NCI-H524 treated with DMSO at 0.1 percent for 48 hours (cell line): ENCODE results near the gene SMC2.

ENCODE experiments used
- DNase-seq: peaks from one replicate; lab custom pipeline; 2025; lab: John Stamatoyannopoulos, UW

Gene SMC2

DNA sequence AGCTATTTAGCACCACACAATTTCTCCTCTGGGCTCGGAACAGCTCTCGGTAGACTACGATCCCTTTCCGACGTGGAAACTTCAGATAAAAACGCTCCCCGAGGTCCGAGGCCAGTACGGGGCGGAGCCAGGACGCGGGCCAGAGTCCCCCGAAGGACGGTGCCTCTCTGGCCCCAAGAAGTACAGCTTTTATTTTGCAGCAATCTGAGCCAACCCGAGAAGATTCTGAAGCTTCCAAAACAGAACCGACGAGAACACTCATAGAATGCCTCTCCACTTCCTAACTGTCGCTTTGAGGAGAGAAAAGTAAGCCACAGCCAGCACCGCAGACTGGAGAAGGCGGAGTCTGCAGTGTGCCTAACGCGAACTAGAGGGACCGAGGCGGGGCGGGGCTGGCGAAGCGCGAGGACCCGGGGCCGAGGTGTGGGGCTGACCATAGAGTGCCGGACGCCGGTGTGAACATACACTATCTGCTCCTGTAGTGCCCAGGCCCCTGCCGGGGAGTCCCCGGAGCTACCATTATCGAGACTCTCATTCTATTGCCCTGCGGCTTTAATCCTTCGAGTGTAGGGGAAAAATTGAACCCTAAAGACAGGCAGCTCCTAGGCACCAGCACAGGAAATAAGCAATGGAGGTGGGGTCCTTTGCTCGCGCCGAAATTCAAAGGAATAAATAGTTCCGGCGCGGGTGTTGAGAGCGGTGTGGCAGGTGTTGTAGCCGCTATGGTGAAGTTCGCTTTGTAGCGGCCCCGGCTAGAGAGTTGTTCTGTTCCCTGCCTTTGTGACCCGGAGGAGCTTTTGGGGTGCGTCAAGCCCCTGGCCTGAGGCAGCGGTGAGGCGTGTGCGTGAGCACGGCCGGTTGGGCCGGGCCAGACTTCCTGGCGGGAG lies at the start of gene SMC2:
TSS of gene SMC2 (plus strand) at position 663 of the 887 bp plus-strand sequence. CDS start 1,076 bp downstream, outside the sequence.
- peak; percentile 74 for DNase-seq

DNA sequence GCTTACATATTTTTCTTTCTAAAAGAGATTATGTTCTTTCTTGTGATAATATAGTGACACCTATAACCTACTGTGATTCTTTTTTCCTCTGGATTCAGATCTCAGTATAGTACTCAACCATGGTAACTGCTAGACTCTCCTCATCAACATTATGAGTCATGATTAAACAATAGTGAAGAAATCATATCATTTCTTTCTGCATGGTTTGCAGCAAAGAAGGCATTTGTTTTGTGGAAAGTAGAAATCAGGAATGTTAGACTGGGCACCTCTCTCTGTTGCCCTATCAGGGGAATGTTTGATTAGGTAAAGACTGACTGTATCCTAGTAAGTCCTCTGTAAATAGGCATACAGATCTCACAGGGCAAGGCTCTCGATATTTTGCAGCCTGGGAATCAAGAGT lies 25.6 kb upstream of the SMC2 start:
- DNase-seq, result no peak

DNA sequence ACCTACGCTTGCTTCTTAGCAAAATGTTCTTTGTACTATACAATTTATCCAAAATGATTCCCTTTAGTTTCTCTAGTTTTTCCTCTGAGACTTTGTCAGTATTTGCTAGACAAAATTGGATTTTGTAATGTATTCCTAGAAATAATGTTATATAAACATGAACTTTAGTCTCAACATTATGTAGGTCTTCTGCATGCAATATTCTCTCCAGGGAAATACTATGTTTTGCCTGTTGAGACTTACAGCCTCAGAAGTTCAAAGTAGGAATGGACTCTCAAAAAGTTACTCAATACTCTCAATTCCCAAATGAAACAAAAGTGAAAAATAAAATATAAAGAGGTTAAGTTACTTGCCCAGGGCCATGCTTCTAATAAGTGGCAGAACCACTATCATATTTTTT lies 24.8 kb upstream of the SMC2 start:
- no peak for DNase-seq

DNA sequence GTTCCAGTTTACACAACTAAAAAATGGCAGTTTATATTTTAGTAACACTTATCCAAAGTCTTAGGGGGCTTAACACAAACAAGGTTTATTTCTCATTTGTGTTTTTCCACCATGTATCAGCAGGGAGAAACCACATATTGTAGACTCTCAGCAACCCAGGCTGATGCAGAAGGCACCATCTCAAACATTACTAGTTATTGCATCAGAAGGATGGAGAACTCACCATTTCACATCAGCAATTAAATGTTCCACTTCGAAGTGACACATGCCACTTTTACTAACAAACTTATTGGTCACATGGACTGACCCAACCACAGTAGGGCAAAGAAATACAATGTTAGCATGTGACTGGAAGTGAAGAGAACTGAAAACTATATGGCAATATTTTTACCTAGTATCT lies 22.5 kb upstream of the SMC2 start:
- no peak for DNase-seq

DNA sequence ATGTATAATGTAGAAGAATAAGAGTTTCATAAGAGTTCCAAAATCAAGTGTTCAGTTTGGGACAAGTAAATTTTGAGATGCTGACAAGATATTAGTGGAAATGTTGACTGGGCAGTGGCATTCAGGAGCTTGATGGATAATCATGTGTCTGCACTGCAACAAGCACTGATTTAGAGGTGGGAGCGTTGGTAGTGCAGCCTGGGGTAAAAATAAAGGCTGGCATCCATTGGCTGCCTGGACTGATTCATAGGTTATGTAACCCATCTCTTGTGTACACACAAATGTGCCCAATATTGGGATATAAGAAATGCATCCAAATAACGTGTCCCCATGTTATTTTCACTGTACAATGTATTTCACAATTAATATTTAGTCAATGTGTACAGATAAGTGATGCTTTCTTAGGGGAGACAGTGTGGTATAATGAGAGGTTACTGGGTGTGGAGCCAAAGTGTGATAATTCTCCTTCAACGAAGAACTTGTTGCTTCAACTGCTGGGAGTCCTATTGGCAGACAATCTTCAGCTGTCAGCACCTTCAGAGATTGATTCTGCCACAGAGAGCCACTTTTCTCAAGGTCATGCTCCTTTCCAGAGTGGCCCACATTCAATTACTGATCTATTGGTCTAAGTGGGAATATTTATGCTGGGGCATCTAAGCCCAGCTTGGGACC lies 20.9 kb upstream of the SMC2 start:
- DNase-seq, result no peak

DNA sequence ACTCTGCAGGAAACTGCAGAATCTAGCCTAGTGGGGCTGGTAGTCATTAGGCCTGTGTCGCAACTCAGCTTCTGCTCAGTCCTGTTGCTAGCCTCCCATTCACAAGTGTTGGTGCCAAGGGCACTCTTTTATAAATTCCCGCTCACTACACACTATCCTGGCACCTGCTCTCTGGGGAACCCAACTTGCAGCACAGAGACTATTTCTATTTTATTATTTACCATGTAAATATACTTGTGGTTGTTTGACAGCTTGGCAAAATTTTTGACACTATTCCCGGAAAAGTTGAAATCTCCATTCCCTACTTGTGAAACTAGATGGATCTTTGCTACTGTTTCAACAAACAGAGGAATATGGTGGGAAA lies 20.4 kb upstream of the SMC2 start:
- no peak for DNase-seq

DNA sequence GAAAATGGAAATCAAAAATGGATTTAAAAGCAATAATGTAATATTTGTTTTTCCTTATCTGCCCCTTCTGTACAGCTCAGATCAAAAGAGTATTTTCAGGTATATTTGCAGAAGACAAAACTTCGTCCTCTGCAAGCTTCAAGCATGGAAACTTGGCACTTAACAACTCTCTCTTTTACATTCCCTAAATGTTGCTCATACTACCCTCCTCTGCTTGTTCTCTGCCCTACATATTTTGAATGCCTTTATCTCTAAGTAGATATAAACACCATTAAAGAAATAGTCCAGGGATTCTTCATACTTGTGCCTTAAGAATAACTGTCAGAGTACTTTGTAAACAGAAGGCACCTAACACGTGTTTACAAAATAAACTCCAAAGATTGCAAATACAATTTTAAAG lies 19.2 kb upstream of the SMC2 start:
- DNase-seq, result no peak

DNA sequence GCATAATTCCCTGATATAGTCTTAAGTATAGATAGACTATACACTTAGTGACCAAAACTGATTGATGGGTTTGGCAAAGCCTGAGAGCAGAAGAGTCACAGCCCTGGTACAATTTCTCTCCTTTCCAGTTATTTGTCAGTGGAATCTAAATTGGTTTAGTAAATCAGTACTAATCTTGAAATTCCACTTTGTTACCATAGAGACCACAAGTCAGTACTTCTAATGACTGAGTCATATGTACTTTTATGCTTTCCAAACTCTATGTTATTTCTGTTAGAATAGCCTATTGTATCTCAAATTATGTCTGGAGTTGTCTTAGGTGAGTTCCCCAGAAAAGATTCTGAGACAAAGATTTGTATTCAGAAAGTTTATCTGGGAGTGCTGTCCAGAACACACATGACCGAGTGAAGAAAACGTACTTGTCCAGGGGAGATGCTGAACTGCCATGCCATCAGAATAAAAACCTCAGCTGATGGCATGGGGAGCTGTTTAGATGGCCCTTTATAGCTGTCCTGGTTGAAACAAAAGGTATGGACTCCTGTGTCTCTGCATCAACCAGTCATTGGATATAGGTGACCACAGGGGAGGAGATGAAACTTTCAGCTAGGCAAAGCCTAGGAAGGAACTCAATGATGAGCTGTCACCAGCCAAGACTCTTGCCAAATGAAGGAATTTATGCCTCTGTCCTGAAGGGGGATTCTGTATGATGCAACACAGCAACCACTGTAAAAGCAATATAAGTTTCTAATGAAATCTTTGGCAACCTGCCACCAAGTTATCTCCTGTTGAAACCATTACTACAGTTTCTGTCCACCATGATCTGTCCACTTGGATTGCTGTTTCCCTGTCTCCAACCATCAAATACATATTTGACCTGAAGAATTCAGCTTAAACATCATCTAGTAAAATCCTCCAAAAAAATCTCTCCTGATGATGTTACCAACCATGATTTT lies 18.0 kb upstream of the SMC2 start:
- no peak for DNase-seq

DNA sequence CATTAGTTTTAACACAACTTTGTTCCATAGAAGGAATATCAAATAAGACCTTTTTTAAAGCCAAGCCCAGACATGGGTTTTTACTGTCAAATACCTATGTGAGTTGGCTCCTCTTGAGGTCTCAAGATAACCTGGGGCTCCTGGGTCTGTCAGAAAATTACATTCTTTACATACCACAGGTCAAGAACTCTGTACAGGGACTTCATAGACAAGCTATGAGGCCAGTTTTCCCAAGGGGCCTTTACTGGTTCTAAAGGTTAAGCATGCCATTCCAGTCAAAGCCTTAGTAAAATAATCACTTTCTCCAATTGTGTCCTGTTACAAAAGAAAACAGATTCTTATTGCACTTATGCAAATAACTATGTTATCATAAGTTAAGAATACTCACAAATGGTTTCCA lies 15.5 kb upstream of the SMC2 start:
- DNase-seq, result no peak

DNA sequence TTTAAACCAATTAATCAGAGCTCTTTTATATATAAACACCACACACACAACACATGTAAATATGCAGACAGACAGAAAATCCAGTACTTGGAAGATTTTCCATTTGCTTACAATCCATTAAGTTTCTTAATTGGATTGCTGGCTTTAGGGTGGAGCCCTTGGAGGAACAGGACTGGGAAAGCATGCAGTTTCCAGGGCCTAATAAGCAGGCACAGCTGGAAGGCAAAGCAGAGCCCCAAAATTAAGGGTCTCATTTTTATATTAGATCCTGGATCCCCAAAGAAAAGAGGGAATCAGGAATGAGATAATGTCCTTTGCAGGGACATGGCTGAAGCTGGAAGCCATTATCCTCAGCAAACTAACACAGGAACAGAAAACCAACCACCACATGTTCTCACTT lies 13.1 kb upstream of the SMC2 start:
- DNase-seq, result no peak

DNA sequence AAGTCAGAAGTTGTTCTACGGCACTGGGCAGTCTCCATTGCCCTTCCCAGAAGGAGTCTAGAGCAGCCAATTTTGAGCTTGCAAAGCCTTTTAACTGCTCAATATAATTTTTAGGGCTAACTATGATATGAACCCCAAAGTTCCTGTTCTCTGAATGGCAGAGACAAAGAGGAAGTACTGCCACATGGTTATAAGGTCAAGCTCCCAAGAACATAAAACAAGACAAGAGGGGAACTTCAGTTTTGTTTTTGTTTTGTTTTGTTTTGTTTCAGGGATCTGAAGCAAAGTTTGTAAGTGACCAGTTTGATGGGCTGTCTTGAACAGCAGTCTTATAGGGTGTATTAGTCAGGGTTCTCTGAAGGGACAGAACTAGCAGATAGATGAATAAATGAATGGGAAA lies 11.9 kb upstream of the SMC2 start:
- DNase-seq, result no peak

DNA sequence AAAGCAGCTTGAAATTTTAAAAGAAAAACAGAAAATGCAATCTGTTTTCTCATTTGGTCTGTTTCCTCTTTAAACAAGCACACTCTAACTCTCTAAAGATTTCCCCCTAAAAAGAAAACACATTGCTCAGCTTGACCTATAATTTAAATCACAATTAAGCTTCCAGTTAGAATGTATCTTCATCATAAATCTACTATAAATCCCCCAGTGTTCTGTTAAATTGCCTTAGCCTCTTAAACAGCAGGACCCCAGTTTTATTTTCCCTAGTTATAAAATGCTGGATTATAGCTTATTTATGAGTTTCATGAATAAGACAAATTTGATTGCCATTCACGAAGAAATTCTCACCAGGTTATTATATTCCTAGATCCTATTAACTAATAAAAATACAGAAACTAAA lies 8.6 kb upstream of the SMC2 start:
- DNase-seq, result no peak

DNA sequence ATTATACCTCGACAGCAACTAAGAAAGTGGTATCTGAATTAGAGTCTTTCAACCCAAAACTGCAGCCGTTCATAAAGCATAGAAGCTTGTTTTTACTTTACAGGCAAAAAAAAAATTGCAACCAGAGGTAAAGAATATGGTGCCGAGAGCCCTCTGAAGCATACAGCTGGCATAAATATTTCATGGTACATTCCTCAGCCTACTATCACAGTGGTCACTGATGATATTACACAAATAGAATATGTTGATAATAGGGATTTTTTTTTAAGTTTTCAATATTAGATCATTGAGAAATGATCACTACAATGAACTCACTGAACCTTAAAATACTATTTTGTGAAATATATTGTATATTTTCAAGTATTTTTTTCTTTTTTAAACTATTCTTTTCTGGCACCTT lies 6.2 kb upstream of the SMC2 start:
- DNase-seq, result no peak

DNA sequence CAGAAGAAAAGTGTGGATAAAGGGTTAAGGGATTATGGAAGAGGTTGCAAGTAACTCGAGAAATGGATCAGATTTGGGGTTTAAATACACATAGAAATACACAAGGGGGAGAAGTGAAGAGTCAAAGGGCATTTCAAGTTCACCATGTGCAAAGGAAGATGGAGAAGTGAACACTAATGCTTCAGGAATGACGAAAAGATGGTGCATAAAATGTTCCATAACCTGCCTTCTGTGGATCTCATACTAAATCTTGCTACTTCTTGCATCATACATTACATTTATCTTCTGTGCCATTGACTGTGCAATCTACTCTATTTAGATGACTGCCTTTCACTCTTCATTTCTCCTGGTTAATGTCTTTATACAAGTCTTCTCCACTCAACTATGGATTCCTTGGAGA lies 5.7 kb upstream of the SMC2 start:
- DNase-seq, result no peak

DNA sequence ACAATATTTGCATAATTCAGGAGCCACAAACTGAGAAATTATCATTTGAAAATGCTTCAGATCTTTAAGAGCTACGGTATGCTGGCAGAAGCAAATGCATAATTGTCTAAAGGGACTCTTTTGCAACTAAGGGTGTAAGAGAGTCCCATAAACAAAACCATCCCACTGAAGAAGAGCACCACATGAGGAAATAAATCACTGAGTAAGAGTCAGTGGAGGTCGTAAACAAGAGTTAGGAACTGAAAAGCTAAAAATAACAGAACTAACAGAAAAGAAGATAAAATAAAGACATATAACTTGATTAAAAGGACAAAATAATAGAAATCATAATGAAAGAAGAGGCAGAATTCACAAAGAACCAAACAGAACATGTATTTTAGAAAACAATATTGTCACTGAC lies 3.5 kb upstream of the SMC2 start:
- no peak for DNase-seq

DNA sequence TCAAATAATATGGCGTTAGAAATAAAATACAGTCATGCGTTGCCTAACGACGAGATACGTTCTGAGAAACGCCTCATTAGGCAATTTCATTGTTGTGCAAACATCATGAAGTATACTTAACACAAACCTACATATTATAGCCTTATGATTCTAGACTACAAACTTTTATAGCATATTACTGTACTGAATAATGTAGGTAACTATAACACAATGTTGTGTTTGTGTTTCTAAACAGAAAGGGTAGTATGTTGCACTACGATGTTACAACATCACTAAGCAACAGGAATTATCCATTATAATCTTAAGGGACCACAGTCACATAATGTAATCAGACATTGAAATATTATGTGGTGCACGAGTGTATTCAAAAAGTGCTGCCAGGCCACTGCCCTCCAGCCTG lies 3.0 kb upstream of the SMC2 start:
- no peak for DNase-seq

DNA sequence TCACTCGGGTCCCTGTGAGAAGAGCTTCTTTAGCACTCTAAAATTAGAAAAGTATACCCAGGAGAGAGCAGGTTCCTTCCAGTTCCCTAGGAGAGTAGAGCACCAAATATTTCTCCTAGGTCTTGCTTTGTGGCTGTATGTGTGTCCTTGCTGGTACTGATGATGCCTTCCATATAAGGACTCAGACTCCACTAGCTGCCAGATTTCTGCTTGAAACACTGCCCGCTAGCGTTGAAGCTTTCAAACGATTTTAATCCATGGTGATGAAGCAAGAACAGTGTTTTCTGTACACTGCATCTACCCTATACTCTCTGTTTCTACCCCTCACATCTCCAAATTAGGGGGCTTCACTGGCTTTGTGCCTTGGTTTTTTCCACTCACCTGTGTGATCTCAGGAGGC lies 2.4 kb upstream of the SMC2 start:
- no peak for DNase-seq

DNA sequence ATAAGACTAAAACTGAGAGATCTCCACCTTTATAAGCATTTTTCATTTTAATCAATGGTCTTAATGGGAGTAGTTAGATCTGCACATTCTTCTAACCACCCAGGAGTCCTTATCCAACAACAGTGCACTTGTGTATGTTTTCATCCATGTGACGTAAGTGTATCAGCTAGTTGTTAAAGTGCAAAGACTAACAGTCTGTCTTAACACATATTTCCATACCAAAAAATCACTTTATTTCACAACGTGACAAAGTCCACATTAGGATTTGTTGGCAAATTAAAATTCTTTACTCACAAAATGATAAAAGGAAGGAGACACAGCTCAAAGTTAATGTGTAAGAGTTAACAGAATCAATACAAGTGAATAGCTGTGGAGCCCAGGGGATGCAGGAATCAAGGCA lies 1.9 kb upstream of the SMC2 start:
- DNase-seq, result no peak

DNA sequence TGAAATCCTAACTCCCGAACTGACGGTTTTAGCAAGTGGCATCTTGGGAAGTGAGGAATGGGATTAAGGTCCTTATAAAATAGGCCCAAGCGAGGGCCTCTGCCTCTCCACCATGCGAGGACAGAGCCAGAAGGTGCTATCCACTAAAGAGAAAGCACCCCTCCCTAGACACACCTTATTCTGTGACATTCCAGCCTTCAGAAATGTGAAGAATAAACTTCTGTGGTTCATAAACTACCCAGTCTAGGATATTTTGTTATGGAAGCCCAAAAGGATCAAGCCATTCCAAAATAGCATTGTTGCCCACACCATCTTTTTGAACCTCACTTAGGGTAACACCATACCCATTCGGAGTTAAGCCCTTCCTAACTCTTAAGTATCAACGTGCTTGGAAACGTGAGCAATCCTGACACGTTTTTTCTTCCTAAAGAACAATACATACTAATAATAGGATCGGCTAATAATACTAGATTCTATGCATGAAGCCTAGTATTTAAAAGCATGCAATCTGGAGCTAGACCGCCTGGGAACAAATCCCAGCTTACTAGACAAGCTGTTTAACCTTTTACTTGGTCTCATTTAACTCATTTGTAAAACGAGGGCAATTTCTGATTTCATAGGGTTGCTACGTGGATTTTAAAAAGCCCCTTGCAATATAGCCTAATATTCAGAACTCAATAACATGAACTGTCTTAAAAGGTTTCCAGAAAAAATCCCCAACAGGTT lies 1.1 kb upstream of the SMC2 start:
- DNase-seq, result no peak

DNA sequence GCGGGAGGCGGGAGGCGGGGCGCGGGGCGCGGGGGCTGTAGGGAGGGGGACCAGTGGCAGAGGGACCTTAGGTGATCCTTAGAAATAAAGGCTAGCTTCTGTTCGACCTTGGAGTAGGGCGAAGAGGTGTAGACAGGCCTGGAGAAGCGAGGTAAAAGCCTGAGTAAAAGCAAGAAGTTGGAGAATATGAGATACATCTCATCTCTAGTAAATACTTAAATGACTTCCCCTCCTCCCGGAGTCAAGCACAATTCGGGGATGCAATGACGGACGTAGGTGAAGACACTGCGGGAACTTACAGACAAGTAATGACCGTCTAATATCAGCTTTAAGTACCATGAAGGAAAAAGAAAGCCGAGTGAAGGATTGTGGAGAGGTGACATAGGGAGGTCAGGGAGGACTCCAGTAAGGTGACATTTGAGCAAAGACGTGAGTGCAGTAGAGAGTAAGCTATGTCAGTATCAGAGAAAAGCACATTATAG lies 466 bp downstream of the SMC2 start:
- DNase-seq, result peak; percentile 46

DNA sequence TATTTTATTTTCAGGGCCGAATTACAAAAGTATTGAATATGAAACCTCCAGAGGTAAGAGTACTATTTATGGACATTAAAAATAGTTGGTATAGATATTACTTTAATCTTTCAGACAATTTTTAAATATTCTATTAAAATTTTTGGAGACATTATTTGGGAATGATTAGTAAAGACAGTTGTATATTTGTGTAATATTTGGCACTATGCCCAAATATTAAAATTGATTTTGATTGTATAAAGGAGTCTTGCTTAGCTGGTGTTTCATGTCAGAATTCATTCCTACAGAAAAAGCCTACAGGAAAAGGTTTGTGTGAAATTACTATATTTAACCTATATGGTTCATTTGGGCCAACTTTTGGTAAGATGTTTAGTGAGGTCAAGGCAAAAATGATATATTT lies 5.5 kb downstream of the SMC2 start:
- DNase-seq, result no peak

DNA sequence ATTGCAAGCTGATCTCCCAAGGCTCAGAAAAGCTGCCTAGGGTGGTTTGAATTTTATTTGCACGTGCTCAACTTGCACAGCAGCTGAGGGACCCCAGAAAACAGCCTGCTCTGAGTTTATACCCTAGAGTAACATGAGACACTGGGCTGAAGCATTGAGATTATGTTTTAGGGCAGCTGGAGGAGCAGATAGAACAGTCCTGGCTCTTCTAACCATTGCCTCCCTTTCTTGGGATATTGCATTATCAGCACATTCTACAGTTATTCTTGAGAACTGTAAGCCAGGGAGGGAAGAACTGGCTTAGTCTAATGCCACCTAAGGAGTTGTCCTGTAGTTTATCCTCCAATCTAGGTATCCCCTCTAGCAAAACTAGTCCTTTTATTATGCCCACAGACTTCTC lies 10.3 kb downstream of the SMC2 start:
- no peak for DNase-seq
